ENCODE measurements around the gene CSF2RB. TPM values are rescaled to one million over a fixed set of nuclear protein-coding genes. Genes with fewer than 3 reads are reported as not detected.

CSF2RB gene
- polyA plus RNA-seq, 1 donor (not counting 4 experiments of a cell fraction or from before 2014, with no cell fraction given) = 0.08 TPM

GRCh38 chr22:36926309-36926708, 12.9 kb downstream of the CSF2RB start:
- H3K36me3 ChIP-seq (ENCODE audit: control insufficient read depth in 2 of 2, extremely low read depth in 1 of 2, insufficient read depth in 2 of 2, low read length in 2 of 2) = no peaks in the 10 kb centered on the region
- H3K9me3 ChIP-seq (ENCODE audit: control insufficient read depth, low read depth, low read length) = no peaks in the 10 kb centered on the region
- H4K20me1 ChIP-seq (ENCODE audit: control insufficient read depth, extremely low read depth, insufficient read depth, low read length) = no peaks in the 10 kb centered on the region
- H3K27ac ChIP-seq (ENCODE audit: control insufficient read depth, insufficient read depth, low read length) = no peak overlapping the region
- H3K4me3 ChIP-seq (ENCODE audit: control insufficient read depth in 2 of 3, extremely low read depth in 1 of 3, insufficient read depth in 2 of 3, low read depth in 1 of 3, low read length in 3 of 3) = no peak overlapping the region
- peaks cover 13% of the 10 kb centered on the region for H3K27me3 ChIP-seq (ENCODE audit: control insufficient read depth, extremely low read depth, insufficient read depth, low read length)
- no peak overlapping the region for H3K9ac ChIP-seq (ENCODE audit: control insufficient read depth, extremely low read depth, insufficient read depth, low read length)
- no peaks in the 10 kb centered on the region for H3K4me1 ChIP-seq (ENCODE audit: control insufficient read depth, extremely low read depth, insufficient read depth, low read length)
- no peaks in the 10 kb centered on the region for H3K79me2 ChIP-seq (ENCODE audit: control insufficient read depth, insufficient read depth, low read length)
- H2AFZ ChIP-seq (ENCODE audit: control insufficient read depth, low read length) = no peak overlapping the region
- H3K9me1 ChIP-seq (ENCODE audit: control insufficient read depth, extremely low read depth, insufficient read depth, low read length) = no peaks in the 10 kb centered on the region
- dilution Hi-C loops (cut with MboI; ENCODE audit: extremely low pct_ligation_motif_present, low sequenced_read_pairs) = no loop called here
- FAIRE-seq (no peak), DNase-seq (ENCODE audit: low read depth, low spot score) (no peak)
- TF ChIP-seq EZH2 (IDR thresholded peaks at IDR 0.05; ENCODE audit: low read length) = no peak
- TF ChIP-seq, protein P1, sequence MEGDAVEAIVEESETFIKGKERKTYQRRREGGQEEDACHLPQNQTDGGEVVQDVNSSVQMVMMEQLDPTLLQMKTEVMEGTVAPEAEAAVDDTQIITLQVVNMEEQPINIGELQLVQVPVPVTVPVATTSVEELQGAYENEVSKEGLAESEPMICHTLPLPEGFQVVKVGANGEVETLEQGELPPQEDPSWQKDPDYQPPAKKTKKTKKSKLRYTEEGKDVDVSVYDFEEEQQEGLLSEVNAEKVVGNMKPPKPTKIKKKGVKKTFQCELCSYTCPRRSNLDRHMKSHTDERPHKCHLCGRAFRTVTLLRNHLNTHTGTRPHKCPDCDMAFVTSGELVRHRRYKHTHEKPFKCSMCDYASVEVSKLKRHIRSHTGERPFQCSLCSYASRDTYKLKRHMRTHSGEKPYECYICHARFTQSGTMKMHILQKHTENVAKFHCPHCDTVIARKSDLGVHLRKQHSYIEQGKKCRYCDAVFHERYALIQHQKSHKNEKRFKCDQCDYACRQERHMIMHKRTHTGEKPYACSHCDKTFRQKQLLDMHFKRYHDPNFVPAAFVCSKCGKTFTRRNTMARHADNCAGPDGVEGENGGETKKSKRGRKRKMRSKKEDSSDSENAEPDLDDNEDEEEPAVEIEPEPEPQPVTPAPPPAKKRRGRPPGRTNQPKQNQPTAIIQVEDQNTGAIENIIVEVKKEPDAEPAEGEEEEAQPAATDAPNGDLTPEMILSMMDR (optimal IDR thresholded peaks at IDR 0.05 in 1 of 3, IDR thresholded peaks at IDR 0.05 in 1 of 3, conservative IDR thresholded peaks at IDR 0.05 in 1 of 3; ENCODE audit: extremely low read depth in 1 of 3, insufficient read depth in 2 of 3, low read length in 3 of 3) = no peak
- H3K4me2 ChIP-seq (ENCODE audit: control insufficient read depth, extremely low read depth, insufficient read depth, low read depth, low read length) = no peak overlapping the region

DNA sequence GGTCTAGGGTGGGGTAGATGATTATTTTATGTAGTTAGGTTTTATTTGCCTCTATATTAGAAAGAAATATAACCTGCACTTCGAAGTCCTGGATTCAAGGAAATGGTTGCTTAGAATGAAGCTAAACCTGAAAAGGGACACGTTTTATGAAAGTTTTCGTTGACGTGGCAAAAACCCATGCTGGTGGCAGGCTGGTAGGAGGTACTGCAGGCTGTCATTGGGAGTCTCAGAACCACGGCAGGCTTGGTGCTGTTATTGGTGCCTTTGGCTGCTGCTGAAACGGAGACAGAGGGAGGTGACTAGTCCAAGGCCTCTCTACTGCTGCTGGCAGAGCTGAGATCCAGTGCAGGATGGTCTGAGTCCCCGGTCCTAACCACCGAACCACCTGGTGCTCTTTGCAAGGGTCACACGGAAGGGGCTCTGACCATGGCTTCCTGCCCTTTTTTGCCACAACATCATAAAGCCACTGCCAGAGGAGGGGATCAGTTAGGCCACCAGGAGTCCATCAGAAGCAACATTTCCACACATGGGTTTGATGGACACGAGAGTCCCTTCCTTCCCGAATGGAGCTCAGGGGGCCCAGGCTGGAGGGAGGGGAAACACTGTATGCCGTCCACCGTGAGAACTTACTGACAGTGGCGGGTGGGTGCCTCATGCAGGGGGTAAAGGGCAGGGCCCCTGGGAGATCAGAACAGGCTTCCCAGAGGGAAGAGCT, 13.4 kb downstream of the CSF2RB start:
- Histone ChIP-seq H3K9me3 (ENCODE audit: control insufficient read depth, low read depth, low read length) (no peaks in the 10 kb centered on the region), H3K9me1 (ENCODE audit: control insufficient read depth, extremely low read depth, insufficient read depth, low read length) (no peaks in the 10 kb centered on the region), H3K36me3 (ENCODE audit: control insufficient read depth in 2 of 2, extremely low read depth in 1 of 2, insufficient read depth in 2 of 2, low read length in 2 of 2) (no peaks in the 10 kb centered on the region), H3K27me3 (ENCODE audit: control insufficient read depth, extremely low read depth, insufficient read depth, low read length) (peaks cover 8% of the 10 kb centered on the region), H3K79me2 (ENCODE audit: control insufficient read depth, insufficient read depth, low read length) (no peaks in the 10 kb centered on the region), H3K4me3 (ENCODE audit: control insufficient read depth in 2 of 3, extremely low read depth in 1 of 3, insufficient read depth in 2 of 3, low read depth in 1 of 3, low read length in 3 of 3) (no peak overlapping the region), H2AFZ (ENCODE audit: control insufficient read depth, low read length) (no peak overlapping the region), H3K27ac (ENCODE audit: control insufficient read depth, insufficient read depth, low read length) (no peak overlapping the region), H3K9ac (ENCODE audit: control insufficient read depth, extremely low read depth, insufficient read depth, low read length) (no peak overlapping the region), H3K4me2 (ENCODE audit: control insufficient read depth, extremely low read depth, insufficient read depth, low read depth, low read length) (no peak overlapping the region), H4K20me1 (ENCODE audit: control insufficient read depth, extremely low read depth, insufficient read depth, low read length) (no peaks in the 10 kb centered on the region), H3K4me1 (ENCODE audit: control insufficient read depth, extremely low read depth, insufficient read depth, low read length) (no peaks in the 10 kb centered on the region)
- no peak for DNase-seq (ENCODE audit: low read depth, low spot score)
- TF ChIP-seq EZH2 (IDR thresholded peaks at IDR 0.05; ENCODE audit: low read length) = no peak
- TF ChIP-seq, protein P1 (optimal IDR thresholded peaks at IDR 0.05 in 1 of 3, IDR thresholded peaks at IDR 0.05 in 1 of 3, conservative IDR thresholded peaks at IDR 0.05 in 1 of 3; ENCODE audit: extremely low read depth in 1 of 3, insufficient read depth in 2 of 3, low read length in 3 of 3) = no peak
- dilution Hi-C loops (cut with MboI; ENCODE audit: extremely low pct_ligation_motif_present, low sequenced_read_pairs) = no loop called here
- no peak for FAIRE-seq
